Prostate gland (tissue), 2 donors: ENCODE measurements around the gene RECK. TPM values are rescaled to one million over a fixed set of nuclear protein-coding genes. Genes with fewer than 3 reads are reported as not detected.
A peak's percentile ranks its signal among the peaks of the same experiment; 100 is the strongest.

Experiments used
- DNase-seq: peaks from one replicate; pipeline ENCODE4 v3.0.0-alpha.2; 2019; ENCODE audit warnings: low spot score
- H3K27ac ChIP-seq, 2 donors: fragments of 200-600 bp; sonication (generic); 2 replicates each; pipeline ENCODE4 v1.5.1; 2017 to 2019
- H3K27me3 ChIP-seq: fragments of 200-600 bp; sonication (generic); replicated peaks from 2 replicates; pipeline ENCODE4 v1.5.1; 2019; ENCODE audit not compliant: insufficient read depth
- H3K36me3 ChIP-seq, 2 donors: fragments of 200-600 bp; sonication (generic); 1 replicate in 1 of 2; 2 replicates in 1 of 2; pipeline versions ENCODE4 v1.5.1 to v1.8.1; 2017 to 2019
- H3K4me1 ChIP-seq: fragments of 200-600 bp; sonication (generic); replicated peaks from 2 replicates; pipeline ENCODE4 v1.5.1; 2019
- H3K4me3 ChIP-seq, 2 donors: fragments of 200-600 bp; sonication (generic); 2 replicates each; pipeline ENCODE4 v1.5.1; 2017 to 2019
- H3K9me3 ChIP-seq: fragments of 200-600 bp; sonication (generic); 2 replicates; pipeline ENCODE4 v1.5.1; 2017
- POLR2A ChIP-seq: fragments of 450-650 bp; IDR thresholded peaks from one replicate; pipeline ENCODE4 v1.6.1; 2016; ENCODE audit warnings: antibody characterized with exemption, mild to moderate bottlenecking
- POLR2AphosphoS5 ChIP-seq: sonication (generic); formaldehyde crosslinking; IDR thresholded peaks from one replicate; pipeline ENCODE4 v1.6.1; 2017; ENCODE audit warnings: antibody characterized with exemption
- WGBS: methylation state at CpG from one replicate; pipeline ENCODE4 v1.1.5; 2018; 5-methylcytosine and 5-hydroxymethylcytosine counted together
- intact Hi-C: fragments of 100-400 bp; cut with DNase I; formaldehyde crosslinking; loops from one replicate; pipeline ENCODE4 v1.14.2; 2022
- total RNA-seq, 2 donors: library from RNA; depleted of rRNA; stranded (reverse); fragments of >200 nt; gene quantifications; one replicate each; pipeline ENCODE4 v1.1.0, GENCODE V29; 2016
- TF ChIP-seq, protein P1 (sequence below), 4 experiments: fragments of 200-600 bp in 2 of 4; fragments of 450-650 bp in 2 of 4; sonication (generic) in 2 of 4; IDR thresholded peaks; 1 replicate in 3 of 4; 2 replicates in 1 of 4; pipeline ENCODE4 v1.5.1; 2016 to 2019; ENCODE audit warnings: antibody characterized with exemption in 4 of 4, mild to moderate bottlenecking in 2 of 4, moderate library complexity in 2 of 4

RECK gene
- total RNA-seq, 2 donors from 2014 or later: 6.1 to 7.7 TPM

DNA sequence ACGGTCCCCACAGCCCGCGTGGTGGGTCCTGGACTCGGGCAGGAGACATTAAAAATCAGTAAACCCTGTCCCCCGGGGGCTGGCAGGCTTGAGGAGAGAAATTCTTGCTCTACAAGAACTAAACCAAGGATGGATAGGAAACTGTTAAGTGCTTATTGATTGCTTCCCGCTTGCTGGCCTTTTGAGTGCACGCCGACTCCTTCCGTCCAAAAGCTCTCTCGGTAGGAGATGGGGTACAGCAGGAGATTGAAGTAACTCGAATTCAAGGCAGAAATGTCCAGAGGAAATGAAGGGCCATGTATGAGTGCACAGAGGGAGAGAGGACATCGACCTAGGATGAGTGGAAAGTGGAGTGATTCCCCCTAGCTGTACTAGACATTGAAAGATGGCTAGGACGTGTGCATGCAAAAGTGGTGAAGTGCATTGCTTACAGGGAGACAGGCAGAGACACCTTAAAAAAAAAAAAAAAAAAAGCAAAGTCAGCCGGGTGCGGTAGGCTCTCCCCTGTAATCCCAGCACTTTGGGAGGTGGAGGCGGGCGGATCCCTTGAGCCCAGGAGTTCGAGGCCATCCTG lies 923 bp downstream of the RECK start:
- WGBS: 19% methylated on average over 18 of the region's 18 CpGs
- Histone ChIP-seq H3K9me3 (no peaks in the 10 kb centered on the region), H3K27me3 (no peaks in the 10 kb centered on the region), H3K27ac (peak overlapping the region; percentile 72 to 76), H3K4me1 (no peaks in the 10 kb centered on the region), H3K4me3 (peak overlapping the region; percentile 89 to 95), H3K36me3 (no peaks in the 10 kb centered on the region)
- TF ChIP-seq POLR2A: no peak
- no peak for TF ChIP-seq POLR2AphosphoS5
- TF ChIP-seq, protein P1, sequence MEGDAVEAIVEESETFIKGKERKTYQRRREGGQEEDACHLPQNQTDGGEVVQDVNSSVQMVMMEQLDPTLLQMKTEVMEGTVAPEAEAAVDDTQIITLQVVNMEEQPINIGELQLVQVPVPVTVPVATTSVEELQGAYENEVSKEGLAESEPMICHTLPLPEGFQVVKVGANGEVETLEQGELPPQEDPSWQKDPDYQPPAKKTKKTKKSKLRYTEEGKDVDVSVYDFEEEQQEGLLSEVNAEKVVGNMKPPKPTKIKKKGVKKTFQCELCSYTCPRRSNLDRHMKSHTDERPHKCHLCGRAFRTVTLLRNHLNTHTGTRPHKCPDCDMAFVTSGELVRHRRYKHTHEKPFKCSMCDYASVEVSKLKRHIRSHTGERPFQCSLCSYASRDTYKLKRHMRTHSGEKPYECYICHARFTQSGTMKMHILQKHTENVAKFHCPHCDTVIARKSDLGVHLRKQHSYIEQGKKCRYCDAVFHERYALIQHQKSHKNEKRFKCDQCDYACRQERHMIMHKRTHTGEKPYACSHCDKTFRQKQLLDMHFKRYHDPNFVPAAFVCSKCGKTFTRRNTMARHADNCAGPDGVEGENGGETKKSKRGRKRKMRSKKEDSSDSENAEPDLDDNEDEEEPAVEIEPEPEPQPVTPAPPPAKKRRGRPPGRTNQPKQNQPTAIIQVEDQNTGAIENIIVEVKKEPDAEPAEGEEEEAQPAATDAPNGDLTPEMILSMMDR (IDR thresholded peaks at IDR 0.05): no peak
- DNase-seq: no peak
- intact Hi-C loops: no loop called here

DNA sequence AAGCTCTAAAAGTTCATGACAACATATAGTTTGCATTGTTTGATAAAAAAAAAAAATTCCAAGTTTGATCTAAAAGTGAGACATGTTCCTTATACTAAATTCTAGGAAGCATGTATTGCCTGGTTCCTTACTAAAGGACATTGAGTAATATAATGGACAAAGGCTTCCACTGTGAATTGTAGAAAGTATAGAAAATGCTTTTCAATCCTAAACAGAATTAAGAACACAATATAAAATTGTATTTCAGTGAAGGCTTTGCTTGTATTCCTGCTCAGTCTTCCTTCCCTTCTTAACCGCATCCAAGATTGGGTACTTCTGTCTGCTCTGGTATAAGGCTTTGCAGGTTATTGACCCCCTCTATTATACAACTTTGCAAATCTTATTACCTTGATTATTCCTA lies 2.4 kb downstream of the RECK start:
- Histone ChIP-seq H3K36me3 (no peaks in the 10 kb centered on the region), H3K4me1 (no peaks in the 10 kb centered on the region), H3K9me3 (no peaks in the 10 kb centered on the region), H3K27ac (no peak overlapping the region), H3K27me3 (no peaks in the 10 kb centered on the region), H3K4me3 (no peak overlapping the region)
- no peak for DNase-seq
- intact Hi-C loops: no loop called here
- TF ChIP-seq POLR2A (no peak), POLR2AphosphoS5 (no peak)
- TF ChIP-seq, protein P1 (IDR thresholded peaks at IDR 0.05): no peak
- 97% methylated on average over 1 of the region's 1 CpG for WGBS

DNA sequence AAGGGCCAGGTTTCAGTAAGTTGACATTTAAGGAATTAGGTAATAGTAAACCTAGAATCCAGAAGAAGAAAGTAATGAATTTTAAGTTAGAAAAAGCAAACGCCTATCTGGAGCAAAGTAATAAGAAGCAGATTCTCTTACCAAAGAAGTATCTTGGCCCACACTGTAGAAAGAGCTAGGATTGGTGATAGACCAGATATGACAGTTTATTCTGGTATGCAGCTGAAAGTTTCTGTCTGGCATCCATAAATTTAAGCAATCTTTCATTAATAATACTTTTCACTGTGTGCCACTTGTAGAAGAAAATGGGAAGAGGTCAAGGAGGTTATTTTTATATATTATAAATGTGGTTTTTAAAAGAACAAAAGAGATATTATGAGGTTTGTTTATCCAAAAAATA lies 3.0 kb downstream of the RECK start:
- DNase-seq: no peak
- Histone ChIP-seq H3K27ac (no peak overlapping the region), H3K36me3 (no peaks in the 10 kb centered on the region), H3K9me3 (no peaks in the 10 kb centered on the region), H3K4me3 (no peak overlapping the region), H3K4me1 (no peaks in the 10 kb centered on the region), H3K27me3 (no peaks in the 10 kb centered on the region)
- intact Hi-C loops: no loop called here
- TF ChIP-seq POLR2A: no peak
- TF ChIP-seq, protein P1 (IDR thresholded peaks at IDR 0.05): no peak
- TF ChIP-seq POLR2AphosphoS5: no peak
- WGBS: 71% methylated on average over 1 of the region's 1 CpG

DNA sequence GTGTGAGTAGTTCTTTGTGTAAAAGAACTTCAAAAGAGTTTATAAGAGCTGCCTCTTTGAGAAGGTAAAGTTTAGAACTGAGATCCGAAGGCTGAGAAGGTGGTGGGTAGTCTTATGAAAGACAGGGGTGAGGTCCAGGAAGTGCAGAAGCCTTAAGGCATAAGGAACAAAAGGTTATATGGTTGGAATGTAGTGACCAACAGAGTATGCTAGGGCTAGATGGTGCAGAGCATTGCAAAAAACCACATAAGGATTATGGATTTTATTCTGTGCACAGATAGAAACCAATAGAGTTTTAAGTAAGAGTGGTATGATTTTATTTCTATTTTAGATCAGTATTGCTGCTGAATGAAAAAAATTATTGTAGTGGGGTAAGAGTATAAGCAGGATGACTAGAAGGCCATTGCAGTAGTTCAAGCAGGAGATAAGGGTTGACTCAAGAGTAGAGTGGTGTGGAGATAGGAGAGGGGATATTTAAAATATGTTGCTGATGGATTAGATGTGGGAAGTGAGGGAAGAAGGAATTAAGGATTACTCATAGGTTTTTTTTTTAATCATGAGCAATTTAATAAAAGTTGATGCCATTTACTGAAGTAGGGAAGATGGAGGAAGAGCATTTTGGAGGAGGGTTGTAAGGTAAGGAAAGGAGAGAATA lies 3.7 kb downstream of the RECK start:
- intact Hi-C loops: no loop called here
- no peak for DNase-seq
- TF ChIP-seq POLR2A (no peak), POLR2AphosphoS5 (no peak)
- TF ChIP-seq, protein P1 (IDR thresholded peaks at IDR 0.05): no peak
- Histone ChIP-seq H3K27ac (no peak overlapping the region), H3K4me3 (no peak overlapping the region), H3K9me3 (no peaks in the 10 kb centered on the region), H3K36me3 (no peaks in the 10 kb centered on the region), H3K27me3 (no peaks in the 10 kb centered on the region), H3K4me1 (no peaks in the 10 kb centered on the region)
- 47% methylated on average over 1 of the region's 1 CpG for WGBS

DNA sequence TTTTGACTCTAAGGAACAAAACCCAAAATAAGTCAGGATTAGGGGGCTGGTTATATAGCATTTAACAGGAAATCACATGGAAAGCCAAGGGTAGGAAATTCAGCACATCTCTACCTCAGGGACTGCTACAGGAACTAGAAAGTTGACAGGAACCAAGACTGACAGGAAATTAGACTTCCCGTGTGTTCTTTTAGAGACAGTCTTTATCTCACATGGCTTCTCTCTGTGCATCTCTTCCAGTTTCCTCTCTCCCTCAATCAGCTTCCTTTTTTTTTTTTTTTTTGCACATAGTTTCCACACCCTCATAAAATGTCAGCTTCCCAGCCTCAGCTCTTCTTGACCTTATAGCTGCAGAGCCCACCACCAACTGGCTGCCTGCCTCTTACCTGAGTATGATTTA lies 4.8 kb downstream of the RECK start:
- Histone ChIP-seq H3K36me3 (no peaks in the 10 kb centered on the region), H3K27ac (no peak overlapping the region), H3K27me3 (no peaks in the 10 kb centered on the region), H3K4me3 (no peak overlapping the region), H3K4me1 (no peaks in the 10 kb centered on the region), H3K9me3 (no peaks in the 10 kb centered on the region)
- 63% methylated on average over 1 of the region's 1 CpG for WGBS
- intact Hi-C loops: no loop called here
- TF ChIP-seq POLR2AphosphoS5 (no peak), POLR2A (no peak)
- TF ChIP-seq, protein P1 (IDR thresholded peaks at IDR 0.05): no peak
- no peak for DNase-seq
